Nephron progenitor cell (in vitro differentiated cells): ENCODE data around the gene CACNA1C.

ENCODE experiments used
- DNase-seq: peaks from one replicate; pipeline ENCODE4 v3.0.0; 2021
- H3K27ac Mint-ChIP-seq: 2 replicates; pipeline ENCODE4 v1.8.0; 2021; ENCODE audit warnings: mild to moderate bottlenecking, moderate library complexity, mixed read lengths
- H3K27me3 Mint-ChIP-seq: 2 replicates; pipeline ENCODE4 v1.8.0; 2021; ENCODE audit warnings: mild to moderate bottlenecking, low read depth, mixed read lengths; ENCODE audit not compliant: poor library complexity
- H3K36me3 Mint-ChIP-seq: 2 replicates; pipeline ENCODE4 v1.8.0; 2021; ENCODE audit warnings: low read depth, mixed read lengths
- H3K4me1 Mint-ChIP-seq: 2 replicates; pipeline ENCODE4 v1.8.0; 2021; ENCODE audit warnings: mixed read lengths
- H3K4me3 Mint-ChIP-seq: 2 replicates; pipeline ENCODE4 v1.8.0; 2021; ENCODE audit warnings: mild to moderate bottlenecking, moderate library complexity, mixed read lengths
- H3K9me3 Mint-ChIP-seq: 2 replicates; pipeline ENCODE4 v1.8.0; 2021; ENCODE audit warnings: mild to moderate bottlenecking, moderate library complexity, mixed read lengths
- TF ChIP-seq, protein P1 (sequence below): fragments of 200-600 bp; sonication (generic); IDR thresholded peaks from 2 replicates; pipeline ENCODE4 v1.5.0; 2021; ENCODE audit warnings: antibody characterized with exemption

The CACNA1C gene

DNA sequence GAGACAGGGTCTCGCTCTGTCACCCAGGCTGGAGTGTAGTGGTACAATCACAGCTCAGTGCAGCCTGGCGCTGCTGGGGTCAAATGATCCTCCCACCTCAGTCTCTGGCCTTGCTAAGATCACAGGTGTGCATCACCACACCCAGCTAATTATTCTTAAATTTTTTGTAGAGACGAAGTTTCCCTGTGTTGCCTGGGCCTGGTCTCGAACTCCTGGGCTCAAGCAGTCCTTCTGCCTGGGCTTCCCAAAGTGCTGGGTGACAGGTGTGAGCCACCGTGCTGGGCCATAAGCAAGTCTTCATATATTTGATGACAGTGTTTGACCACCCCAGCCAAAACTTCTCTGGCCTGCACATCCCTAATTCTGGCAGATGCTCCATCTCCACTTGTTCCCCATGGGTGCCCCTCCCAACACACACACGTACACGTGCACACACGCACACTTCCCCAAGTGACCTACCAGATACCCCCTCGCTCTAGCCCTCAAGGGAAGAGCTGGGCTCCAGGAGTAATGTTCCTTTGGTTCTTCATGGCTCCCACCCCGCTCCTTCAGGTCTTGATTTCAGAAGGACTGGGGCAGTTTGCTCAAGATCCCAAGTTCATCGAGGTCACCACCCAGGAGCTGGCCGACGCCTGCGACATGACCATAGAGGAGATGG lies 637.7 kb downstream of the CACNA1C start:
- H3K4me3 Mint-ChIP-seq = peak overlapping the region; percentile 86
- no peaks in the 10 kb centered on the region for H3K36me3 Mint-ChIP-seq
- TF ChIP-seq, protein P1, sequence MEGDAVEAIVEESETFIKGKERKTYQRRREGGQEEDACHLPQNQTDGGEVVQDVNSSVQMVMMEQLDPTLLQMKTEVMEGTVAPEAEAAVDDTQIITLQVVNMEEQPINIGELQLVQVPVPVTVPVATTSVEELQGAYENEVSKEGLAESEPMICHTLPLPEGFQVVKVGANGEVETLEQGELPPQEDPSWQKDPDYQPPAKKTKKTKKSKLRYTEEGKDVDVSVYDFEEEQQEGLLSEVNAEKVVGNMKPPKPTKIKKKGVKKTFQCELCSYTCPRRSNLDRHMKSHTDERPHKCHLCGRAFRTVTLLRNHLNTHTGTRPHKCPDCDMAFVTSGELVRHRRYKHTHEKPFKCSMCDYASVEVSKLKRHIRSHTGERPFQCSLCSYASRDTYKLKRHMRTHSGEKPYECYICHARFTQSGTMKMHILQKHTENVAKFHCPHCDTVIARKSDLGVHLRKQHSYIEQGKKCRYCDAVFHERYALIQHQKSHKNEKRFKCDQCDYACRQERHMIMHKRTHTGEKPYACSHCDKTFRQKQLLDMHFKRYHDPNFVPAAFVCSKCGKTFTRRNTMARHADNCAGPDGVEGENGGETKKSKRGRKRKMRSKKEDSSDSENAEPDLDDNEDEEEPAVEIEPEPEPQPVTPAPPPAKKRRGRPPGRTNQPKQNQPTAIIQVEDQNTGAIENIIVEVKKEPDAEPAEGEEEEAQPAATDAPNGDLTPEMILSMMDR = no peak
- H3K27ac Mint-ChIP-seq = no peak overlapping the region
- H3K27me3 Mint-ChIP-seq = peaks cover 54% of the 10 kb centered on the region
- H3K9me3 Mint-ChIP-seq = peaks cover 8% of the 10 kb centered on the region
- H3K4me1 Mint-ChIP-seq = peaks cover 24% of the 10 kb centered on the region
- no peak for DNase-seq

DNA sequence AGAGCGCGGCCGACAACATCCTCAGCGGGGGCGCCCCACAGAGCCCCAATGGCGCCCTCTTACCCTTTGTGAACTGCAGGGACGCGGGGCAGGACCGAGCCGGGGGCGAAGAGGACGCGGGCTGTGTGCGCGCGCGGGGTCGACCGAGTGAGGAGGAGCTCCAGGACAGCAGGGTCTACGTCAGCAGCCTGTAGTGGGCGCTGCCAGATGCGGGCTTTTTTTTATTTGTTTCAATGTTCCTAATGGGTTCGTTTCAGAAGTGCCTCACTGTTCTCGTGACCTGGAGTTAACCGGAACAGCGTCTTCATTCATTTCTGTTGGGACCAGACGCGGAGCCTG lies 638.2 kb downstream of the CACNA1C start:
- peaks cover 59% of the 10 kb centered on the region for H3K27me3 Mint-ChIP-seq
- peaks cover 8% of the 10 kb centered on the region for H3K9me3 Mint-ChIP-seq
- TF ChIP-seq, protein P1 = peak; percentile 10
- H3K27ac Mint-ChIP-seq = no peak overlapping the region
- peaks cover 24% of the 10 kb centered on the region for H3K4me1 Mint-ChIP-seq
- peak; percentile 65 for DNase-seq
- no peaks in the 10 kb centered on the region for H3K36me3 Mint-ChIP-seq
- H3K4me3 Mint-ChIP-seq = peak overlapping the region; percentile 86

DNA sequence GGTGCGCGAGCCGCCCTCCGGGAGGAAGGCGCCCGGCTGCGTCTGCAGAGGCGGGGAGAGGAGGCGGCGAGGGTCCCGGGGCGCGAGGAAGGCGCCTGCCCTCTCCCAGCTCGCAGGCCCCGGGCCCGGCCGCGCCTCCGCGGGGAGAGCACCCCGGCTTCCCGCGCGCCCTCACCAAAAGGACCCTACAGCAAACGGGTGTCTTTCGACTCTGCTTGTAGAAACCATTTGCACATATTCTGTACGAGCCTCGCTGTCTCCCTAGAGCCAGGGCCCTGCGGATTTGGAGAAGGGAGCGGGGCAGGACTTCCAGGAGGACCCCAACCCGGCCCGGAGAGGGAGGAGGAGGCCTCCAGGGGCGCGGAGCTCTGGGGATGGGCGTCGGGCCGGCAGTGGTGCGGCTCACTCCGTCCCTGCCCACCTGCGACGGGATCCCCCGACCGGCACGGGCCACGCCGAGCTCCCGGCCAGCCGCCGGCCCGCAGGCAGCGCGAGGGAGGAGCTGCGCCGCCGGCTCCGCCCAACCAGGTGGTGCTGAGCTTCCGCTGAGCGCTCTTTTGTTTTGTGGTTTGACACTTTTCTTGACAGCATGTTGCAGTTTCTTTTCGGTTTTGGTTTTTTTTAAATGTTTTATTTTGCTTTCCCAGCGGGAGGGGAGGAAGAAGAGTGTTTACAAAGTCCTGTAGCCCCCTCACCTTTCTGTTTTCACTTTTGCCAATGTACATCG lies 638.7 kb downstream of the CACNA1C start:
- Mint-ChIP-seq H3K9me3 (peaks cover 8% of the 10 kb centered on the region), H3K4me3 (peak overlapping the region; percentile 86), H3K27me3 (peaks cover 65% of the 10 kb centered on the region), H3K36me3 (no peaks in the 10 kb centered on the region), H3K27ac (no peak overlapping the region), H3K4me1 (peaks cover 24% of the 10 kb centered on the region)
- DNase-seq = peak; percentile 61
- TF ChIP-seq, protein P1 = no peak

DNA sequence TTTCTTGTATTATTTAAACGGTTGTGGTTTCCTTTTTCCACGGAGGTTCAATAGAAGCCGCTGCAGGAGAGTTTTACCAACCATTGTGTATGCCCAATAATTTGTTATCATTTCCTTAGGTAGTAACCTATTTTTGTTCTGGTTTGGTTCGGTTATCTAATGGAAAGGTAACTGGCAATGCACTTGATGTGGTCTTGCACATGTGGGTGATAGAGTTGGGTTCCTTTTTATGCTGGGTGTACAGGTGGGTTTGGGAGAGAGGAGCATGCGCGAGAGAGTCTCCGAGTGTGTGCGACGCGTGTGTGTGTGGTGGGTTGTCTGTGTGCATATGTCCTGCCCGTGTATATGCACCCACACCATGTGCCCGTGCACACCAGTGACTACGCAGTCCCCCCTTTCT lies 639.3 kb downstream of the CACNA1C start:
- DNase-seq = no peak

DNA sequence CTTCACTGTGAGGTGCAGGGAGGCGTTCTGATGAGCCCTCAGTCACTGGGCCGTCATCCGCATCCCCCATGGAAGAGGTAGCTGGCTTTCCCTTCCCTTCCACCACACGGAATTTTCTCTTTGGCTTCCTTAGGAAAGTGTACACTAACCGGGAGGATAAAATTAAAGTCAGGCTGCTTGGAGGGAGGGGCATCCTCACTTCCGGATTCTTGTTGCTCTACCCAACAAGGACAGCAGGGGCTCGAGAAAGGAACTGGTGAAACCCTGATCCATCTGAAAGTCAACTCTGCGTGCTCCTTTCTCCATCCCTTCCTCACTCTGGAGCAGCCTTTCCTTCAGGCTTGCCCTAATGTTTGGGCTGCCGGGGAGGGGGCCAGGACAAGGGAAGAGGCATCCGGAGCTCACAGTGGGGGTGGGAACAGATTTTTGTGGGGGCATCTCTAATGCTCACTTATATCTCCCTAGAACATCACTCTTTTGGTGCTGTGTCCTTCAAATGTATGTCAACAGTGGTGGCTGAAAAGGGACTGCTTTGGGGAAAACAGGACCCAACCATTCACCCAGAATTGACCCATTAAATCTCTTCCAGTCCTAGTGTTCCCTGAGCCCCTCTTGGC lies 640.6 kb downstream of the CACNA1C start:
- TF ChIP-seq, protein P1 = no peak
- peaks cover 24% of the 10 kb centered on the region for H3K4me1 Mint-ChIP-seq
- no peak overlapping the region for H3K27ac Mint-ChIP-seq
- H3K27me3 Mint-ChIP-seq = peaks cover 73% of the 10 kb centered on the region
- no peak for DNase-seq
- no peaks in the 10 kb centered on the region for H3K36me3 Mint-ChIP-seq
- peak overlapping the region; percentile 60 for H3K4me3 Mint-ChIP-seq
- H3K9me3 Mint-ChIP-seq = peaks cover 23% of the 10 kb centered on the region

More for the DNA sequence above, 639.3 kb downstream of the CACNA1C start:
- H3K9me3 Mint-ChIP-seq = peaks cover 13% of the 10 kb centered on the region
- H3K4me1 Mint-ChIP-seq = peaks cover 24% of the 10 kb centered on the region
- H3K27me3 Mint-ChIP-seq = peaks cover 70% of the 10 kb centered on the region
- no peaks in the 10 kb centered on the region for H3K36me3 Mint-ChIP-seq
- TF ChIP-seq, protein P1 = no peak
- H3K27ac Mint-ChIP-seq = no peak overlapping the region
- H3K4me3 Mint-ChIP-seq = peak overlapping the region; percentile 86
